ENCODE data around the gene INSYN2A. TPM values are rescaled to one million over a fixed set of nuclear protein-coding genes. Genes with fewer than 3 reads are reported as not detected.
A peak's percentile ranks its signal among the peaks of the same experiment; 100 is the strongest.

INSYN2A gene
- total RNA-seq, 1 experiment from 2014 or later: 3.3 TPM

DNA sequence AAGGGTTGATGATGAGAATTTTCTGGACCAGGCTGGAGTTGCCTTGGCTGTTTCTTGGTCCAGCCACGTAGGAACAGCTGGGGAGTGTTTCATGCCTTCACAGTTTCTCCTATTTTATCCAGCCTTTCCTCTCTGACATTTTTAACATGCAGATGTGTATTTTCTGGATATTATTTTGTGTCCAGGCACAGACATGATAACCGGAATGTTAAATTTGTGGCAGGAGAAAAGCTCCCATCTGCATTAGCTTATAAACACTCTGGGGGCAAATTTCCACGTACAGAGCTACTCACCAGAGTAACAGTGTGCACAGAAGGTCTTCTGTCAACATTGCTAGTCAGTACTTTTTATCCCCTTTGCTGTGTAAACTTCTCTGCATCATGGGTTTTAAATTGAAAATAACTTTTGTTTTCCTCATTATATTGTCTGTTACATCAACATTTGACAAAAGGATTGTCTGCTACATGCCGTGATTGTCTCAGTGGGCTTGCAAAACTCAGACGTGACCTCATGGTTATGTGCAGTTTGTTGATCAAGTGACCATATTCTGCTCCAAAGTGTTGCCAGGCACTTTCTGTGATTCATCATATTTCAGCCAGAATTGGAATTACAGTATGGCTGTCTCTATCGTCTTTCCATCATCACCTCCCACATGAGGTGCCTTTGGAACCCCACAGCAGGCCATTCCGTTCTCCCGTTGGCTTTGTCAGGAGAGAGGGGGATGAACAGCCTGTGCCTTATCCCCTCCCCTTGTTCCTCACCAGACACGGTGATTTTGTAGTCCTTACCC, 41.4 kb downstream of the INSYN2A start:
- peak; percentile 65 for DNase-seq (ENCODE audit: low read depth)

- DNase-seq (ENCODE audit: low read depth): peak; percentile 87
These were observed 43.2 kb downstream of the INSYN2A start for GRCh38 chr10:127153181-127153580.

DNA sequence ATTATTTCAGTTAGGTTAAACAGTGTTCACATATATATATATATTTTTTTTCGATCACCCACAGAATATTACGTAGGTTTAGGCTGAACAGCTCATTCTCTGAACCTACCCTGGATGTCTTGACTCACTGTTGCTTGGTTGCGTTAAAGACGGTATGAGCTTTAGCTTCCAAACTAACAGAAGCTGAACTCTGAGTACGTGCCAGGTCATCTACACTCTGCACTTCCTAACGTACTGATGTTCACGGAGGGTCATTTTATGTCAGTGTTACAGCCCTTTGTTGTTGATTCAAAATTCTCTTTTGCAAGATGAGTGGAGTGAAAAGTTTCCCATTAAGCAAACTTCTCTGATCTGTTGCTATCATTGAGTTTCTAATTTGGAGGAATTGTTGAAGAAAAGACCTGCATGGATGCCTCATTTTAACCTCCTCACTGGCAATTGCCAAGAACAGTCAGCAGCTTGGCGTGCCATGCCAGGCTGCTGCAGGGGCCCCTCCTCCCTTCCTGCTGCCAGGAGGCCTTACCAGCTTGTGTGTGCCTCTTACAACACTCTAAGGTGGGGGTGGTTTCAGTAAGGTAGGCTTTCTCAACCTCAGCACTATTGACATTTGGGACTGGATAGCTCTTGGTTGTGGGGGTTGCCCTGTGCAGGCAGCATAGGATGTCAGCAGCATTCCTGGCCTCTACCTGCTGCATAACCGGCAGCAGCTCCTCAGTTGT, 44.3 kb downstream of the INSYN2A start:
- no peak for DNase-seq (ENCODE audit: low read depth)

GRCh38 chr10:127151541-127151940, 44.9 kb downstream of the INSYN2A start:
- peak; percentile 50 for DNase-seq (ENCODE audit: low read depth)

- DNase-seq (ENCODE audit: low read depth): peak; percentile 89
These were observed 46.3 kb downstream of the INSYN2A start for GRCh38 chr10:127150136-127150535.

- DNase-seq (ENCODE audit: low read depth): peak; percentile 85
These were observed 46.8 kb downstream of the INSYN2A start for GRCh38 chr10:127149501-127150081.

DNA sequence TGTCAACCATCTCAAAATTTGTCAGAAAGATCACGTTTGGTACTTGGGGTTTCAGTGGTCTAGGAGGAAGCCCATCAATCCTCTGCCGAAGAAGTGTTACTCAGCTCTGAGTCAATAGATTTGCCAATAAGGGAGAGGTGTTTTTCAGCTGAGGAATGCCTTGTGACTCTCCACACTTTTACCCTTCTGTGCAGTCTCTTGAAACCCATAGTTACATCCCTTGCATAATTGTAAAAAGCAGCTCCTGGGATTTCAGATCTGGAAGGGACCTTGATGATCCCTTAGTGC, 47.5 kb downstream of the INSYN2A start:
- peak; percentile 91 for DNase-seq (ENCODE audit: low read depth)

DNA sequence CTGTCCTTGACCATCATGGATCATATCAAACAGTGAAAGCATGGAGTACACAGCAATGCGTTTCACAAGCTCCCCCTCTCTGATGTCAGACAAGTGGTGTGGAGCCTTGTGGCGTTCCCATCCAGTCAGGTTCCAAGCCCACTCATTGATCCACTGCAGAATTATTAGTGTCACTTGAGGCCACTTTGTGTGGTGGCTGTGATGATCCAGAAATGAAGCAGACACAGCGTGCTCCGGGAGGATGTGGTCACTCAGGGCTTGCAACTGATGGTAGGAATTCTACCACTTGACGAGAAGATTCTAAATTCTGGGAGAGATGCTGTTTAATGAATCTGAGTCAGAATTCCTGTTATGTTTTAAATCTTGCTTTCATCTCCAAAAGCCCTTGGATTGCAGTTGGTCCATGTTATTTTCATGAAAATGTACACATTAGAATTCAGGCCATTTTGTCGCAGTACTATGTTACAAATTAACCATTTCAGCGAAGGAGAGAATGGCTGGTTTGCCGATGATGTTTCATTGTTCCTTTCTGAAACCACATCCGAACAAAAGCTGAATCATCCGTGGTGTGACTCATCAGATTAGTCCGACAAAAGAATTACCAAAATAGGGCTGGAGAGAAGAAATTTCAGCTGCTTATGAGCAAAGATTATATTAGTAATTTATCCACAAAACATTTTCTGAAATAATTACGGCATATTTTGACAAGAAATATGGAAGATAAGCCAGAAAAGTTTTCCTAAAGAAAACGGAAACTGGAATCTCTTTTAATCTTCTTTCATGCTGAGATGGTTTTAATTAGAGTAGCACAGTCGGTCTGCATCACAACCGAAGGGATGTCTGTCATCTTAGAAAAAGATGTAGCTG, 48.1 kb downstream of the INSYN2A start:
- peak; percentile 95 for DNase-seq (ENCODE audit: low read depth)

- no peak for DNase-seq (ENCODE audit: low read depth)
These were observed 49.7 kb downstream of the INSYN2A start for GRCh38 chr10:127146661-127147060.

Measured in LHCN-M2 (cell line).